ENCODE results near the gene KIAA1958. TPM values are rescaled to one million over a fixed set of nuclear protein-coding genes. Genes with fewer than 3 reads are reported as not detected.

KIAA1958 gene
- total and polyA plus RNA-seq, 2 of the 8 experiments (the other 6 are each of a cell fraction or from before 2014, with no cell fraction given) = 11.4 to 43.8 TPM

DNA sequence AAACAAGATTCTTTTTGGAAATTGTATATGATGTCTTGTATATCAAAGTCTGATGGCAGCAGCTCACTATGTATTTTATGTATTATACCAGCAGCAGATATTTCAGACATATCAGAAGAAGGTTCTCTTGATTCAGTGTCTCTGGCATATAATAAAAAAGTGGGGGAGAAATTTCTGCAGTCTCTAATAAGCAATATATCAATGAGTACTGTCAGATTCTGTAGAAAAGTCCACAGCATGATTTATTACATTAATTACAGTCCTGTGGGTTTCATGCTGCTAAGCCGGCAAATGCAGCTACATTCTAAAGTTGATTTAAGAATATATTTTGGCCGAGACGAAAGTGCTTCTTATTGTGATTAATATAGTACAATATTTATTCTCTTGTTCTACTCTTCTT is 113.1 kb downstream of the KIAA1958 start:
- FAIRE-seq (no peak), DNase-seq (ENCODE audit: low read depth in 1 of 2, low spot score in 2 of 2) (no peak)
- Histone ChIP-seq H3K23ac (ENCODE audit: insufficient read length) (no peak overlapping the region), H4K20me1 (replicated peaks in 1 of 2; ENCODE audit: control insufficient read depth in 1 of 2, insufficient read depth in 2 of 2, low read length in 2 of 2) (peaks cover 4 to 6% of the 10 kb centered on the region in 2 experiments), H2BK12ac (ENCODE audit: low read depth, low read length) (no peak overlapping the region), H3K79me1 (ENCODE audit: low read depth, low read length) (0 out of 2 replicates have a peak, but pooled peaks cover 3% of the 10 kb centered on the region), H3K14ac (ENCODE audit: insufficient read length) (no peak overlapping the region), H3K4me1 (replicated peaks in 1 of 4; ENCODE audit: control insufficient read depth in 3 of 4, insufficient read depth in 4 of 4, low read length in 3 of 4) (no peaks in the 10 kb centered on the region), H2BK15ac (ENCODE audit: low read length) (no peak overlapping the region), H2AK5ac (ENCODE audit: low read depth, low read length) (no peak overlapping the region), H2AFZ (ENCODE audit: low read length) (no peak overlapping the region), H3K4me2 (ENCODE audit: insufficient read depth in 1 of 2, low read depth in 2 of 2, low read length in 2 of 2) (no peak overlapping the region), H3K18ac (ENCODE audit: extremely low read depth, low read length) (no peak overlapping the region), H2BK5ac (ENCODE audit: low read depth, low read length) (no peak overlapping the region), H3K23me2 (ENCODE audit: low read depth, low read length) (no peaks in the 10 kb centered on the region), H2BK20ac (ENCODE audit: low read length) (no peak overlapping the region), H3K36me3 (ENCODE audit: control insufficient read depth in 2 of 4, insufficient read depth in 4 of 4, low read length in 3 of 4) (no peaks in the 10 kb centered on the region), H4K91ac (replicated peaks; ENCODE audit: insufficient read length, low read length) (no peak overlapping the region), H3K9ac (replicated peaks in 1 of 4; ENCODE audit: extremely low read depth in 1 of 4, low read depth in 3 of 4, low read length in 3 of 4) (no peak overlapping the region), H3K4me3 (ENCODE audit: extremely low read depth in 1 of 4, insufficient read depth in 2 of 4, low read depth in 3 of 4, low read length in 4 of 4) (no peak overlapping the region), H3K27ac (ENCODE audit: low read depth, low read length) (no peak overlapping the region), H4K5ac (ENCODE audit: insufficient read length, low read depth, low read length) (no peak overlapping the region), H3K56ac (replicated peaks; ENCODE audit: insufficient read length, low read depth, low read length) (no peak overlapping the region), H3K9me3 (ENCODE audit: insufficient read depth in 2 of 2, low read depth in 1 of 2, low read length in 1 of 2) (no peaks in the 10 kb centered on the region), H3K4ac (replicated peaks; ENCODE audit: insufficient read length, low read depth, low read length) (no peak overlapping the region), H3K27me3 (replicated peaks in 1 of 4; ENCODE audit: control insufficient read depth in 3 of 4, extremely low read depth in 1 of 4, insufficient read depth in 3 of 4, low read length in 3 of 4) (no peaks in the 10 kb centered on the region), H4K8ac (ENCODE audit: extremely low read depth, insufficient read depth, low read length) (no peak overlapping the region), H2BK120ac (replicated peaks; ENCODE audit: low read depth, low read length) (no peak overlapping the region), H3K79me2 (ENCODE audit: control insufficient read depth in 1 of 2, insufficient read depth in 2 of 2, low read length in 2 of 2) (peaks cover 0 to 60% of the 10 kb centered on the region in 2 experiments; a peak in 2 of 4 replicates)
- ChIA-PET CTCF (ENCODE audit: partially characterized antibody) (interaction anchor here (1.5 to 2.7 kb wide), 2 partner anchors 18 to 20 kb away, joined by 4 to 14 read pairs; no protein-coding TSS in a partner anchor), POLR2A (ENCODE audit: partially characterized antibody) (interaction anchor here (1.2 kb wide), 1 partner anchor 9 kb away, joined by 4 read pairs; no protein-coding TSS in a partner anchor)
- 97% methylated on average over 3 of the region's 3 CpGs; no CpG with 5 or more reads in 1 of the 2 experiments for WGBS, 2 experiments (ENCODE audit: extremely low coverage in 1 of 2, insufficient coverage in 1 of 2, insufficient read length in 1 of 2, insufficient replicate concordance in 2 of 2, low coverage in 1 of 2, low lambda C conversion rate in 2 of 2, missing lambda C conversion rate in 1 of 2)
- TF ChIP-seq TEAD4 (IDR thresholded peaks at IDR 0.05; ENCODE audit: low read depth, low read length) = no peak
- TF ChIP-seq SP4 (IDR thresholded peaks at IDR 0.05; ENCODE audit: low read length) = no peak
- TF ChIP-seq SP2 (IDR thresholded peaks at IDR 0.05; ENCODE audit: low read length) = no peak
- no peak for TF ChIP-seq TCF12 (IDR thresholded peaks at IDR 0.05; ENCODE audit: low read depth, low read length)

Measured in H1 (cell line).